HG02870 (cell line): ENCODE data around the gene ERICH3.
"Not testable (repeated sequence)": the region's sequence is repeated elsewhere in the genome, so short reads cannot be mapped to it uniquely, and the experiment has no call there.

Experiments
- ATAC-seq: cut with Tn5 transposase; IDR thresholded peaks from one replicate; pipeline ENCODE4 v1.9.1; 2021; ENCODE audit warnings: mild to moderate bottlenecking, moderate library complexity; ENCODE audit not compliant: unreplicated experiment

ERICH3 gene

DNA sequence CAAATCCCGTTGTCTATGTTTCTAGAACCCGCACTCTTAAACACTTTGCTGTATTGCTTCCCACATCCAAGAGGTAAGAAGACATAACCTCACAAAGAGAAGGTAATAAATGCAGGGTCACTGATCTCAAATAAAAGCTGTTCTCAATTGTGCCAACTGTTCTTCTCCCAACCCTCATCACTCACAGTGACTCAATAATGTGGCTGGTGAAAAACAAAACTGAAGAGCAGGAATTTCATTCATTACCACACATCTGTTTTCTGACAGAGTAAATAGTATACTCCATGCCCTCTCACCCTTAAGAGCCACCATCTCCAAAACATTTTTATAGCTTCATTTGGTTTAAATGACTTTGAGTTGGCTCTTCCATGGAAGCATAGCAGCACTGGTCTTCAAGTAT, 6.2 kb upstream of the ERICH3 start:
- no peak for ATAC-seq

DNA sequence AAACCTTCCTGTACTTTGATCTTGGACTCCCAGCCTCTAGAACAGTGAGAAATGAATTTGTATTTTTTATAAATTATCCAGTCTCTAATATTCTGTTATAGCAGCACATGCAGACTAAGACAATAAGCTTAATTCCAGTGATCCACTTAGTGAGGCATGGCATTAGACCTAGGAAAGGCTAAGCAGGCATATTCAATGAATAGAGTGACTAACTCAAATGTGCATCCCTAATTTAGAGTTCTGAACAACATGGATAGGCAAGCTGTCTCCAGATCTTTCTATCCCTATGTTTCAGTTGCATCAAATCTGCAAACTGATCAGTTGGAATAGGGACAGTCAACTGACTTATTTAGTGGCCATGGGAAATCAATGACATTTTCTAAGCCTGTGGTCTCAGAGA, 4.3 kb upstream of the ERICH3 start:
- ATAC-seq: no peak

DNA sequence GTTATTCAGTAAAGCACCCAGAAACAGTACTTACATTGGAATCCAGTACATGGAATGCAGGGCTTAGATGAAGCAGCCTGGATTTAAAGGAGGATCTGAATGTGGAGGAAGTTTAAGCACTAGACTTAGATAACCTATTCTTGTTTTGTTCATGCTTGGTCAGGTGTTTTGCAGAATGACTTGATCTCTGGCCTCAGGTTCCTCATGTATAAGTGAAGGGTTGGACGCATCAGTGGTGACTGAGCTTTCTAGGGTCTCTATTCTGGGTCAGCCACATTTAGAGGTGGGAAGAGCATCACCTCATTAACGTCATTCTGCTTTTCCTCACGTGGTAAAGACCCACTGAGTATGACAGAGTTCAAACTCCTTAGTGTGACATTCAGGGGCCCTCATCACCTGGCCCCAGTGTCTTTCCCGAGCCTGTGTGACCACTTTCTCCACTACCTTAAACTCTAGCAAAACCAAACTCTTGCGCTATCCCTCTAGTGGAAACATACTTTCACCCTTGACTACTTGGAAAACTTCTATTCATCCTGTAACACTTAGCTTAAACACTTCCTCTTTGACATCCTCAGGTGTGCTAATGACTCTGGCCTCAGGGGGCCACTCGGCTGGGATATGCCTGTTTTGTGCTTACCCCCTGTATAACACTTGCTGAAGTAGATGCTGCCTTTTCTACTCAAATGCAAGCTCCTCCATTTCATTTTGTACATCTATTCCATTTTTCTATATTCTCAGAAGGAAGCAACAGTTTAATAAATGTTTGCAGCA, 871 bp upstream of the ERICH3 start:
- peak; percentile 50 for ATAC-seq

DNA sequence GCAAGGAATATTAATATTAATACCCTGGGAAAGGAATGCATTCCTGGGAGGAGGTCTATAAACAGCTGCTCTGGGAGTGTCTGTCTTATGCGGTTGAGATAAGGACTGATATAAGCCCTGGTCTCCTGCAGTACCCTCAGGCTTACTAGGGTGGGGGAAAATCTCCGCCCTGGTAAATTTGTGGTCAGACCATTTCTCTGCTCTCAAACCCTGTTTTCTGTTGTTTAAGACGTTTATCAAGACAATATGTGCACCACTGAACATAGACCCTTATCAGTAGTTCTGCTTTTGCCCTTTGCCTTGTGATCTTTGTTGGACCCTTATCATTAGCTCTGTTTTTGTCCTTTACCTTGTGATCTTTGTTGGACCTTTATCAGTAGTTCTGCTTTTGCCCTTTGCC, 2.7 kb downstream of the ERICH3 start:
- ATAC-seq: not testable (repeated sequence)

DNA sequence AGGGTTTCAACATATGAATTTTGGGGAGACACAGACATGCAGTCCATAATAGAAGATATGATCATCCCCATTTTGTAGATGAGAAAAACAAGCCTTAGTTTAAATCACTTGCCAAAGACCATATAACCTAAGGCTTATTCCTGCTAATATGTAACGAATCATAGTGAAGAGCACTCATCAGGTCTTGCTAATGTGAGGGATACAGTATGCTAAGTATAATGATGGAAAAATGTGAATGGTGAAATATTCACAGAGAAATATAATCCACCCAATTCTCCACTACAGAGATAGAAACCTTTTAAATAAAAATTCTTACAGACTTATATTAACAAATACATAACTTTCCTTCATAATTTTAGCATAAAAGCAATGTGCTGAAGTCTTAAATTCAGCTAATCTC, 18.9 kb downstream of the ERICH3 start:
- no peak for ATAC-seq

DNA sequence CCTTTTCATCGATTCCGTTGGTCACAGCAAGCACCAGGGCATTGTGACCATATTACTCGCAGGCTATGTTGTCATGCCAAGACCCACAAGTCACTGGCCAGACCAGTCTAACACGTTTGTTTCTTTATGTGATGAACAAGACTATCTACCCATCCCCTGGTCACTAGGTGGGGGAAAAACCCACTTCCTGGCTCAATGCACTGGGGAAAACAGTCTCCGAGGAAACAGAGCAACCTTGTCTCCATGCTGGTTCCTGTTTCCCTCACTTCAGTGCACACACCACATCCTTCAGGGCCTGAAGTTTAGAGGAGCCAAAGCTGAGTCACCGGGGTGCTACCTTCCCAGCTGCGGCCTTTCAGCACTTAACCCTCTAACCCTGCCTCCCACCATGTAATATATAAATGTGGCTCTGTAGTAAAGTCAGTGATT, 20.9 kb downstream of the ERICH3 start:
- peak; percentile 95 for ATAC-seq

DNA sequence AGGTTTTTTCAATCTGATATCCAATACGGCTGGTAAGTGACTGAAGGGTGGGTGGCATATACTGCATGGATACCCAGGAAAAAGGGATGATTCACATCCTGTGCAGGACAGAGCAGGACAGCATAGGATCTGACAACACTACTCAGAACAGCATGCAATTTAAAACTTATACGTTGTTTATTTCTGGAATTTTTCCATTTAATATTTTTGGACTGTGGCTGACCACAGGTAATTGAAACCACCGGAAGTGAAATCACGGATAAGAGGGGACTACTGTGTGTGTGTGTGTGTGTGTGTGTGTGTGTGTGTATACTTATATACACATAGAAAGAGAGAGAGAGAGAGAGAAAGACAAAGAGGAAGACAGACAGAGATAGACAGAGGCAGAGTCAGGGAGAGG, 23.0 kb downstream of the ERICH3 start:
- no peak for ATAC-seq

DNA sequence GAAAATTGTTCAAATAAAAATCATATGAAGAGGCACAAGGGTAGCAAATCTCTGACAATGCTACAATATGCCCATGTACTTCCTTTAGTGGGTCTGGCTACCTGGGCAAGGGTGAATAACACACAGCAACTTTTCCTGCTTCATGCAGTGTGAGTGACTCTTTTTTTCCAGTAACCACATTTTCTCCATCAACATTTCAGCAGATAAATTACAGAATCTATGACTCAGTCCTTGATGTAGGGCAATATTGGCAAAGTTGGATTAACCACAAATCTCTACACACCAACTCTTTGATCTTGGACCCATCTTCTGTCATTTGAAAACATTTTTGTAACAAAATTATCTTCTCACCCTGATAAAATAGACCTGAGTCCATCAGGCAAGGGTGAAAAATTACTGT, 31.7 kb downstream of the ERICH3 start:
- no peak for ATAC-seq

DNA sequence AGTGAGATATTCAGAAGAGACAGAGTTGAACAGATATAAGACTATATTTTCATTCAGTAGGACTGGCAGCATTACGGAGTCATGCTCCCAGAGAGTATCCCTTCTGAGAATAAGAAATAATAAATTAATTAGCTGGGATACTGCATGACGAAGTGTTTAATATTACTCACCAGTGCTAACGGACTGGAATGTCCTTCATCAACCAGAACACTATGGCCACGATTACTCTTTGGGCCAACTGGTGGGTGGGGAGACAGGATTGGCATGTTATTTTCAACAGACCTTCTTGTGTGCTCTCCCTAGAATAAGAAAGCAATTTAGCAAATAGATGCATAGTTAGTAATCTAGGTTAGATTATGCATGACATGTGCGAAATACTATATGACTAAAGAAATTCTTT, 32.4 kb downstream of the ERICH3 start:
- ATAC-seq: no peak

DNA sequence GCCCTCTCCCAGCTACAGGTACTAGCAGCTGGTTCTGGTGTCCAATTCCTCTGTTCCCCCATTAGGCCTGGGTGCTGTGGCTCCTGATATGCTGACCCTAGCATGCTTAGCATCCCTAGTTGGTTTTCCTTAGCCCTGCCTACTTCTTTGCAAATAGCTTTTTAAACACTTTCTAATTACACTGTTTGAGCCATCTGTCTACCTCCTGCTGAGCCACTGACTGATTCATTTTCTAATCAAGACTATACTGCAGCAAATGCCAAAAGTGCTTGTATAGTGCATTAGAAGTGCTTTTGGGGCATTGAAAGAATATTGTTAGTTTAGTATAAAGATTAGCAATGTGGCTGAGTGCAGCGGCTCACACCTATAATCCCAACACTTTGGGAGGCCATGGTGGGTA, 36.3 kb downstream of the ERICH3 start:
- ATAC-seq: no peak

DNA sequence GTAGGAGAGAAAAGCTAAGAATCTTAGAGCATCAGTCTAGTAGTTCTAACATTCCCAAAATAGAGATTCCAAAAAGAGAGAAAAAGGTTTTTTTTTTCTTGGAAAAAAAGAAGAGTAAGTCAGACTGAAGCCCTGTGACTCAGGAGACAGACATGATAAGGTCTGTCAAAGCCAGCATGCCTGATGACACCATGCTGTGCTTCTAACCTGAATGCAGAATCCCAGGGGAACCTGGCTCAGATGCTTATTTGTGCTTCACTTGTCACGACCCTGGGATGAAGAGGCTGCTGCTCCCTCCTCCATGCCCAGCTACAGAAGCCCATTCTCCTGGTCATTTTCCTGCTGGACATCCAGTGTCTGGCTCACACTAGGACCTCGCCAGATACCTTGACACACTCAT, 44.3 kb downstream of the ERICH3 start:
- no peak for ATAC-seq

DNA sequence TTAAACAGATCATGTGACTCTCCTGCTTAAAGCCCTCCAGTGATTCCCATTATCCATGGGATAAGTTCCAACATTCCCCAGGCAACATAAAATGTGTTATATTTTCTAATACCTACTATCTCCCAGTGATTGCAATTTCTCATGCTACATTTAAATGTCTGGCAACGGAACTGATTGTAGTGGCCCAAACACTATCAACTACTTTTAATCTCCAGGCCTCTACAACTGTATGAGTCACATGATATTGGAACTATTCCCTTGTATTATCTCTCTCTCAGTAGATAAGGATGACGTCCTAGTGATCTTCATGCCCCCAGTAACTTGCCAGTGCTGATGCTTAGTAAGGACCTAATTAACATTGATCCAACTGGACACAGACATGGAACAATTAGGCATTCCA, 49.9 kb downstream of the ERICH3 start:
- ATAC-seq: no peak

DNA sequence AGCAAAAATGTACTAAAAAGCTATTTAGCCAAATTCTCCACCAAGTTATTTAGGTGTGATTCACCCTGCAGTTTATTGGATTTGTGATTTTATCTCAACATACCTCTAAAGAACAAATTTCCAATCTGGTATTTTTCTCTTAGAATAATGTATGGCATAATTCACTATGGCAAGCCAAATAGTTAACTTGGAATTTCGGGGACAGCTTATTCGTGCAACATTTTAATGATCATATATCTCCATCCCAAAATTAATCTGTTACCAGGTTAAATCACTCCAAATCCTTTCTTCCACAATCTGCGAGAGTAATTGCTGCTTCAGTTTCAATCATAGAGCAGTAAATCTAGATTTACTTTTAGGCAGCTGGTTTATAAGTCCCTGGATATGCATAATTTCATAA, 53.4 kb downstream of the ERICH3 start:
- no peak for ATAC-seq

DNA sequence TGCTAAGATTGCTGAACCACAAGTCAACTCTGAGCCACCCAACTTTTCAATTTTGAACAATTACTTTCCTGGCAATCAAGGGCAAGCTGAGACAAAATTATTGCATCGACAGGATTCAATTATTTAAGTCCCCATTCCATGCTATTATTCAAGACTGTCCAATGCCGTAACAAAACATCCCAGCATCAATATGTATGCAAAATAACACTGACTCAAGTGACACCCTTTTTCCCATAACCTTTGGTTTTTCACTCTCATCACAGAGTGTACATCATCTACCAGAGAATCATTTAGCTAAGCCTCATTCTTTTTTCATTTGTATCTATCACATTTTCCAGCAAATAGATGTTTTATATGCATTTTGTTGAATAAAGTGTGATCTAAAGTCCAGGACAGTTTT, 54.6 kb downstream of the ERICH3 start:
- no peak for ATAC-seq

DNA sequence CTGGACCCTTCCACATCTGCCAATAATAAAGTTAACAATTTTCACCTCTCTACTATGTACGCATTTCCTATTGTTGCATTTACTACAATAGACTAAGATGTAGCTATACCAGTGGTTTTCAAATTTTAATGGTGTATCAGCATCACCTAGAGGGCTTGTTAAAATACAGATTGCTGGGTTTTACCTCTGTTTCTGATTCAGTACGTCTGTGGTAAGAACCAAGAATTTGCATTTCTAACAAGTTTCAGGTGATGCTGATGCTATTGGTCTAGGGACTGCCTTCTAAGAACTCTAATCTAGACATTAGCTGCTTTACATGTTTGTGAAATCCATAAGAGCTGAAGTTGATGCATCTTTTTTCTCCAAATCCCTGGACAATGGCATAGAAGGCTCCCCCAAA, 59.7 kb downstream of the ERICH3 start:
- peak; percentile 64 for ATAC-seq

DNA sequence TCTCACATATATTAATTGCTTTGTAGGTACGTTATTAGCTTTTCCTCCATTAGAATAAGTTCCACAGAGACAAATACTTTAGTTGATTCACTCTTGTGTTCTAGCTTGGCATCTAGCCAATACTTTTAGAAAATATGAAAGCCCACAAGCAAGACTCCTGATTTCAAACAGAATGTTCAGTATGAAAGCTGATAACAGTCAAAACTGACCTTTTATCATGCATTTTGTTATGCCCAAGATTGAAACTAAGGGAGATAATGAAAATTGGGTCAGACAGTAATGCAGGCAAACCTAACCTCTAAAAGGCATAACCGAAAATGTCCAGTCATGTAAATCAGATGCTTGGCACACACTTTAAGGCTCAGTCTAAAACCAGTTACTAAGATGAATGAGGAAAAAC, 61.7 kb downstream of the ERICH3 start:
- ATAC-seq: no peak

DNA sequence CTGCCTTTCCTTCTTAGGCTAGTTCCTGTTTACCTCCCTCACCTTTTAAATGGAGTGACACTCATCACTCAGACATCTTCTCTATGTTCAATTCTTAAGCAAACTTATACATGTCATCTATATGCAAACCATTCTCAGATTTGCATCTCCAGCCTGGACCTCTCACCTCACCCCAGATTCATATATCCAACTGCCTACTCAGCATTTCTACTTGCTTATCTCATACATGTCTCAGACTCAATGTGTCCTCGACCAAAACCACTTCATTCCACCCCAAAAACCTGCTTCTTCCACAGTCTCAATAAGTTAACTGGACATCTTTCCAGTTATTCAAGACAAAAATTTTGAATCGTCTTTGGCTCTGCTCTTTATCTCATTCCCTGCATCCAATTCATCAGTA, 62.6 kb downstream of the ERICH3 start:
- no peak for ATAC-seq

DNA sequence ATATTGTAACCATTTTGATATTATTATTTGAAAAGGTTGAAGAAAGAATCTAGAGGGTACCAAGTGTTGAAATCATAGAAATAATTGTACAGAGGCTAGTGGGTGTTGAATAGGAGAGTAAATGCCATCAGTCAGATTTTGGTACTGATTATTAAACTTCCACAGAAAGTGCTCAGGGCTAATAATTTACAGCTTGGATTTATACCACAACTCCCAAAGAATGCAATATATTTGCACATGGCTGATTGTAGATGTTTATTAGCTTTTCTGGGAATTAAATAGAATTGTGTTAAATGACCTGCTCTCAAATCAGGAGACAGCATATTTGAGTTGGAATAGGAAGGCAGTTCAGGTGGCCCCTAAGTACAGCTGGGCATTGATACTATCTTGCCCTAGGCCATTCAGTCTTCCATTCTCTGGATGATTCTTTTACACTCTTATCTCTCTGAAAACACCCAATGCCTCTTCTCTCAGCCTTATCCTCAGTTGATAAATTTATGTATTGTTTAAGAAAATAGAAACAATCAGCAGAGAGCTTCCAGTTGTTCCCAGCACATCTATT, 63.7 kb downstream of the ERICH3 start:
- ATAC-seq: no peak

DNA sequence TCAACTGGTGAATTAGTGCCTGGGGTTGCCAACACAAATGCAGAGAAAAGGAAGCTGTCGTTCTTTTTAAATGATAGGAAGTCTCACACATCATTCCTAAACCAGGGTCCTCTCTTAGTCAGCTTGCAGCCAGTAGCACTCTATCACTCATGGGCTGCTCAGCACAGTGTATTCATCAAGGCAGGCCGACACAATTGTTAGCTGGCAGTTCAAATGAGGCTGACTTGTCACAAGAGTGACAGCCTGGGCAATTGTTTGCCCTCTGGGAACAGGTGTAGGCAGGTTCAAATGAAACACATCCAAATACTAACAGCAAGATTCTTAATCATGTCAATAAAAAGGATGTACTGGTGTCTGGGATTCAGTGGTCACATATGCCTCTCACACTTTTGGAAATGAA, 76.9 kb downstream of the ERICH3 start:
- ATAC-seq: no peak

DNA sequence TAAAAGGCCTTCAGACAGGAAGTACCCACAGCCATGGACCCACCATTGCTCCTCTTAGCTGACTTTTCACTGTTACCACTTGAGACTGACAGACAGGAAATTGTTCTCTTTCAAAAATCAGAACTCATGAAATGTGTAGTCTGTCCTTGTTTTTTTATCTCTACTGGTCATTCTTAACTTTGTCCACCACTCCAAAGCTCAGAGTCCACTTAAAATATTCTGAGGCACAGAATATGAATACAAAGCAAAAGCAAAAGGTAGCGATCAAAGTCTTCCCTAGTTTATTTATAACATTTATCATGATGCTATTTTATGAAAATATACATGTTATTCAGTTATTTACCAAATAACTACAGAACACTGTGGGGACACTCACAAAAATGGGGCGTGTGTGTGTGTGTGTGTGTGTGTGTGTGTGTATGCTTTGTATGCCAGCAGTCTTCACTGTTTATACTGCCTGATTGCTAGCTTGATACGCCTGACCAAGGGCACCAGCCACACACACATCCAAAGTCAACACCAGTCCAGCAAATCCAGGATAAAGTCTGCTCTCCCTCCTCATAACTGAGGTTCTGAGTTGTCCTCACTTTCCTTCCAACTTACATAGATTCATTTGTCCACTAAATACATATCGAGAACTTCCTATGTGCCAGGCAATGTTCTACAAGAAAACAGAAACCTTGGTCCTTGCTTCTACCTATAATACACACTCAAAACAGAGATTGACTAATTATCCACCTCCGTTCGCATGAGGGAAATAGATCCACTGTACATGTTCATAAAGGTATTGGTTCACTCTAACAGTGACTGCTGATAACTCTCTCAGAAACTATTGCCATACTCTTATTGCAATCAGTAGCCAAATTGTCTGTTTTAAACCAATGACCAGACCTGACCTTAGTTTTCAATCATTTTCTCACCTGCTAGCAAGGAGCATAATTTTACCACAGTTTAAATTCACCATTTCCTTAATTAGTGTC, 79.4 kb downstream of the ERICH3 start:
- ATAC-seq: no peak

DNA sequence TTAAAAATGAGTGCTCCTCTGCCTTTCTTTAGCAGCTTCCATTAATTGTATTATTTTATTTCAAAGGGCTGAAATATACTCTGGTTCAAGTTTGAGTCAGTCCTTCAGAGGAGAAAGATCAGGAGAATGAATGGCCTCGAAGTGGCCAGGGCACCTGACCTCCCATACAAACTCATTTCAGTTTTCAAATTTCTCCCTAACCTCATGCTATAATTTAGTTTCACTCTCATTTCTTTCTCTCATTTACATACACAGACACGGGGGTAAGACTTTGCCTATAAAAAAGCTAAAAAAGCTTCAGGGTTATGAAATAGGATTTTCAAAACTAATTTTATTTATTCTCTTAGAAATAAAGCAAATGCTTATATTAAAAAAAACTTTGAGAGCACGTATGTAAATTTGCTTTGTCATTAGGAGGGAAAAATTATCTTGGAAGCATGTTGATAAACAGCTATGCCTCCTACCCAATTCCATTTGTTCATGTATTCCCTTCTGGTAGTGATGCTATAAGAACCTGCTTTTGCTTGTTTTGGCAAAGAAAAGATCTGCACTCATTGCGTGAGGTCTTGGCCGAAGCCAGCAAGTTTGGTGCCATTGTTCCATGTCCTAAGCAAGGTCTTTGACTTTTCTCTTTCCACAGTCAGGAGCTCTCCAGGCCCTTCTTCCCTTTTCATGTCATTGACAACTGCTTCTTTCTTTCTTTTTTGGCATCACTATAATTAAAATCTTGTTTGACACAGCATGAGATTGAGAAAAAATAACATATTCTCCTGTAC, 80.8 kb downstream of the ERICH3 start:
- no peak for ATAC-seq
